Duodenal mucosa (tissue), 2 donors: ENCODE measurements around the gene TMEM218.

Source experiments
- H3K27ac ChIP-seq: one replicate; pipeline ENCODE4 v1.7.0; 2013; ENCODE audit warnings: low read depth, low read length
- H3K27me3 ChIP-seq, 2 donors: one replicate each; pipeline ENCODE4 v1.7.0; 2013; ENCODE audit warnings: low read length in 2 of 2, control low read depth in 1 of 2; ENCODE audit not compliant: insufficient read depth in 2 of 2, control insufficient read depth in 1 of 2
- H3K36me3 ChIP-seq, 2 donors: one replicate each; pipeline ENCODE4 v1.7.0; 2013; ENCODE audit warnings: low read length in 2 of 2, control low read depth in 1 of 2; ENCODE audit not compliant: insufficient read depth in 2 of 2, control insufficient read depth in 1 of 2
- H3K4me1 ChIP-seq, 2 donors: one replicate each; pipeline ENCODE4 v1.7.0; 2013; ENCODE audit warnings: low read length in 2 of 2, control low read depth in 1 of 2; ENCODE audit not compliant: insufficient read depth in 2 of 2, control insufficient read depth in 1 of 2
- H3K4me3 ChIP-seq, 2 donors: one replicate each; pipeline ENCODE4 v1.7.0; 2013; ENCODE audit warnings: low read length in 2 of 2, low read depth in 1 of 2
- H3K9ac ChIP-seq, 2 donors: one replicate each; pipeline ENCODE4 v1.7.0; 2013; ENCODE audit warnings: low read length in 2 of 2, low read depth in 1 of 2
- H3K9me3 ChIP-seq, 2 donors: one replicate each; pipeline ENCODE4 v1.7.0; 2013; ENCODE audit warnings: low read length in 2 of 2, control low read depth in 1 of 2; ENCODE audit not compliant: control insufficient read depth in 1 of 2

TMEM218 gene

DNA sequence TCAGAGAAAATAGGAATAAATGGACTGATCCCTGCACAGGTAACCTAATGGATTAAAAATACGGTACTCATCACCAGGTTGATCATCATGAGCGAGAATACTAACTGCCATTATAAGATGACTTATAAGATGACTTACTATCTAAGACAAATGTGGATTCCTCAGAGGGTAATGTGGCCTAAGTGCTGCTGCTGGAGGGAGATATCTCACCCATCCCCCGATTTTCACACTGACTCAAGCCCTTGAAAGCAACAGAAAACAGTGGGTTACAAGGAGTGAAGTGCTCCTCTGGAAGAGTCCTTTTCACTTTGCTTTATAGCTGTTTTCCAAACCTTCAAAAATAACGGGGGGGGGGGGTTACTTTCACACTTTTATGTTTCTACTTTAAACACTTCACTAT is 920 bp downstream of the TMEM218 start:
- Histone ChIP-seq H3K9ac (peak overlapping the region; percentile 73 to 86), H3K36me3 (no peaks in the 10 kb centered on the region), H3K4me1 (peaks cover 8 to 14% of the 10 kb centered on the region in 2 donors), H3K4me3 (peak overlapping the region; percentile 78 to 97), H3K27ac (no peak overlapping the region), H3K9me3 (no peaks in the 10 kb centered on the region), H3K27me3 (no peaks in the 10 kb centered on the region)

DNA sequence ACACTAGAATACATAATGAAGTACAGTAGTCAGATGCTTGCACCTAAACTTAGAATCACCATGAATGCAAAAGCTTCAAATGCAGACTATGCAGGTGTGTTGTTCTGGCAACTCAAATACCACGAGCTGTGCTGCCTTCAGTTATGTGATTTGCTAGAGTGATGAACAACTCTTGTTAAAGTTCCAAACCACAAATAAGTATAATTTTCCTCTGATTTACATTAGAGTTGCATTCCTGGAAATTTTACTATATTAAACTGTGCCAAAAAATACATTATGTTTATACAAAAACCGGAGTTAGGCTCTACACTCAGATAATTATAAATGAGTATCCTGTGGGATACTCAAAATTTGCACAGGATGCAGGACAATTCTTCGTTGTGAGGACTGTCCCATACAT is 3.0 kb downstream of the TMEM218 start:
- Histone ChIP-seq H3K9me3 (no peaks in the 10 kb centered on the region), H3K4me3 (no peak overlapping the region), H3K27me3 (no peaks in the 10 kb centered on the region), H3K36me3 (no peaks in the 10 kb centered on the region), H3K4me1 (peaks cover 8 to 14% of the 10 kb centered on the region in 2 donors), H3K9ac (no peak overlapping the region), H3K27ac (no peak overlapping the region)

DNA sequence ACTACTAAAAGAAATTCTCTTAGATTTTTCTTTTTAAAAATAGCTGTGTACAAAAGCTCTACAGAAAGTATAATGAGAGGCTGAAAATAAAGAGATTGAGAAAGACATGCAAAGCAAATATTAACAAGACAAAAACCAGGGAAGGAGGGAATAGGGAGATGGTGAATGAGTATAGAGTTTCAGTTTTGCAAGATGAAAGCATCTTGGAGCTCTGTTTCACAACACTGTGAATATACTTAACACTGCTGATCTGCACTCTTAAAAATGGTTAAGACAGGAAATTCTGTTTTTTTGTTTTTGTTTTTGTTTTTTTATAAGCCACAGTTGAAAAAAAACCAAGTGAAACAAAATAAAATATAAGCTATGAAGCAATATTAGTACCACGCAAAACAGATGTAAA is 5.5 kb downstream of the TMEM218 start:
- no peak overlapping the region for H3K27ac ChIP-seq
- no peaks in the 10 kb centered on the region for H3K9me3 ChIP-seq
- peaks cover 4 to 9% of the 10 kb centered on the region in 2 donors for H3K4me1 ChIP-seq
- no peaks in the 10 kb centered on the region for H3K27me3 ChIP-seq
- H3K4me3 ChIP-seq = no peak overlapping the region
- no peak overlapping the region for H3K9ac ChIP-seq
- peaks cover 0 to 4% of the 10 kb centered on the region in 2 donors for H3K36me3 ChIP-seq

GRCh38 chr11:125102510-125102909 is 8.9 kb downstream of the TMEM218 start:
- H3K27me3 ChIP-seq = no peaks in the 10 kb centered on the region
- H3K4me3 ChIP-seq = no peak overlapping the region
- no peak overlapping the region for H3K27ac ChIP-seq
- H3K36me3 ChIP-seq = peaks cover 7 to 24% of the 10 kb centered on the region in 2 donors
- no peak overlapping the region for H3K9ac ChIP-seq
- H3K9me3 ChIP-seq = no peaks in the 10 kb centered on the region
- H3K4me1 ChIP-seq = no peaks in the 10 kb centered on the region

- Histone ChIP-seq H3K9me3 (no peaks in the 10 kb centered on the region), H3K36me3 (peaks cover 7 to 29% of the 10 kb centered on the region in 2 donors), H3K27ac (no peak overlapping the region), H3K4me3 (no peak overlapping the region), H3K4me1 (no peaks in the 10 kb centered on the region), H3K27me3 (no peaks in the 10 kb centered on the region), H3K9ac (no peak overlapping the region)
These were observed 9.4 kb downstream of the TMEM218 start for GRCh38 chr11:125102025-125102424.

- H3K27me3 ChIP-seq = no peaks in the 10 kb centered on the region
- no peak overlapping the region for H3K4me3 ChIP-seq
- H3K9ac ChIP-seq = no peak overlapping the region
- H3K4me1 ChIP-seq = no peaks in the 10 kb centered on the region
- H3K9me3 ChIP-seq = no peaks in the 10 kb centered on the region
- H3K27ac ChIP-seq = no peak overlapping the region
- H3K36me3 ChIP-seq = peaks cover 9 to 32% of the 10 kb centered on the region in 2 donors
These were observed 9.8 kb downstream of the TMEM218 start for GRCh38 chr11:125101596-125101995.

DNA sequence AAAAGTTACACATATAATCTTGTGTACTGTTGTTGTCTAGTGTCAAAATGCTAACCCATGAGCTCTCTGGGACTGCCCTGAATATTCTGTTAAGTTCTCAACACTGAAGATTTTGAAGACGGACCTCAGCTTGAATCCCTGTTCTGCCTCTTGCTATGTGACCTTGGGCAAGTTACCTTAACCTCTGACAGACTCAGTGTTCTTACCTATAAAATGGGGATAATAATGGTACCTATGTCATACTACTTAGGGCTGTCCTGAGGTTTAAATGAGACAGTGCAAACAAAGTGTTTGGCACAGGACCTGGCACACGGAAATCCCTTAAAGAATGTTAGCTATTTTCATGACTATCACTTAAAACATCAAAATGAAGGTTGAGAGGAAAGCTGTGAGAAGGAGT is 11.3 kb downstream of the TMEM218 start:
- Histone ChIP-seq H3K4me3 (no peak overlapping the region), H3K27ac (no peak overlapping the region), H3K27me3 (no peaks in the 10 kb centered on the region), H3K36me3 (peaks cover 17 to 32% of the 10 kb centered on the region in 2 donors), H3K9ac (no peak overlapping the region), H3K4me1 (no peaks in the 10 kb centered on the region), H3K9me3 (no peaks in the 10 kb centered on the region)

GRCh38 chr11:125094731-125095130 is 16.7 kb downstream of the TMEM218 start:
- Histone ChIP-seq H3K36me3 (peaks cover 10 to 20% of the 10 kb centered on the region in 2 donors), H3K27me3 (no peaks in the 10 kb centered on the region), H3K4me1 (peaks cover 4 to 9% of the 10 kb centered on the region in 2 donors), H3K9me3 (no peaks in the 10 kb centered on the region), H3K27ac (no peak overlapping the region), H3K9ac (no peak overlapping the region), H3K4me3 (no peak overlapping the region)

GRCh38 chr11:125093502-125093901 is 17.9 kb downstream of the TMEM218 start:
- H3K9ac ChIP-seq = no peak overlapping the region
- no peak overlapping the region for H3K27ac ChIP-seq
- peaks cover 10 to 11% of the 10 kb centered on the region in 2 donors for H3K36me3 ChIP-seq
- no peaks in the 10 kb centered on the region for H3K9me3 ChIP-seq
- H3K4me3 ChIP-seq = no peak overlapping the region
- H3K4me1 ChIP-seq = peaks cover 4 to 9% of the 10 kb centered on the region in 2 donors
- no peaks in the 10 kb centered on the region for H3K27me3 ChIP-seq

GRCh38 chr11:125092669-125093068 is 18.8 kb downstream of the TMEM218 start:
- Histone ChIP-seq H3K9ac (no peak overlapping the region), H3K4me1 (peaks cover 4 to 9% of the 10 kb centered on the region in 2 donors), H3K27ac (no peak overlapping the region), H3K4me3 (no peak overlapping the region), H3K27me3 (no peaks in the 10 kb centered on the region), H3K36me3 (peaks cover 9 to 10% of the 10 kb centered on the region in 2 donors), H3K9me3 (no peaks in the 10 kb centered on the region)
